Measurements from ENCODE around the gene TRPM2. TPM values are rescaled to one million over a fixed set of nuclear protein-coding genes. Genes with fewer than 3 reads are reported as not detected.

TRPM2 gene
- total RNA-seq, 2 donors from 2014 or later, result 1.6 to 2.7 TPM

DNA sequence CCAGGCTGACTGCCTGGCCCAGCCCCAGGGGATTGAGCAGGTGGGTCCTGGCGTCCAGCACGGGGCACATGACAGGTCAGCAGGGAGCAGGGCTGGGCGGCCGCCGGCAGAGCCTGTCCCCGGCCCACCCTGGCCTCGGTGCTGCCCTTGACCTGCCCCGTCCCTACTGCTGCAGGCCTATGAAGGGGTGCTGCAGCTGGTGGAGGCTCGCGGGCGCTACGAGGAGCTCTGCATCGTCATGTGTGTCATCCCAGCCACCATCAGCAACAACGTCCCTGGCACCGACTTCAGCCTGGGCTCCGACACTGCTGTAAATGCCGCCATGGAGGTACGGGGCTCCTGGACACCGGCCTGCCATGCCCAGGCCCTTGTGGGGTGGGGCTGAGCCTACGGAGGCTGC is 29.8 kb upstream of the TRPM2 start:
- H3K36me3 ChIP-seq, result peaks cover 8 to 14% of the 10 kb centered on the region in 2 donors
- TF ChIP-seq, protein P1, sequence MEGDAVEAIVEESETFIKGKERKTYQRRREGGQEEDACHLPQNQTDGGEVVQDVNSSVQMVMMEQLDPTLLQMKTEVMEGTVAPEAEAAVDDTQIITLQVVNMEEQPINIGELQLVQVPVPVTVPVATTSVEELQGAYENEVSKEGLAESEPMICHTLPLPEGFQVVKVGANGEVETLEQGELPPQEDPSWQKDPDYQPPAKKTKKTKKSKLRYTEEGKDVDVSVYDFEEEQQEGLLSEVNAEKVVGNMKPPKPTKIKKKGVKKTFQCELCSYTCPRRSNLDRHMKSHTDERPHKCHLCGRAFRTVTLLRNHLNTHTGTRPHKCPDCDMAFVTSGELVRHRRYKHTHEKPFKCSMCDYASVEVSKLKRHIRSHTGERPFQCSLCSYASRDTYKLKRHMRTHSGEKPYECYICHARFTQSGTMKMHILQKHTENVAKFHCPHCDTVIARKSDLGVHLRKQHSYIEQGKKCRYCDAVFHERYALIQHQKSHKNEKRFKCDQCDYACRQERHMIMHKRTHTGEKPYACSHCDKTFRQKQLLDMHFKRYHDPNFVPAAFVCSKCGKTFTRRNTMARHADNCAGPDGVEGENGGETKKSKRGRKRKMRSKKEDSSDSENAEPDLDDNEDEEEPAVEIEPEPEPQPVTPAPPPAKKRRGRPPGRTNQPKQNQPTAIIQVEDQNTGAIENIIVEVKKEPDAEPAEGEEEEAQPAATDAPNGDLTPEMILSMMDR (IDR thresholded peaks at IDR 0.05), result no peak
- TF ChIP-seq POLR2AphosphoS5 (IDR thresholded peaks at IDR 0.05) (no peak), POLR2A (IDR thresholded peaks at IDR 0.05) (no peak)
- no peak for DNase-seq (ENCODE audit: low spot score)
- H3K9me3 ChIP-seq, result no peaks in the 10 kb centered on the region
- no peaks in the 10 kb centered on the region for H3K27me3 ChIP-seq (replicated peaks; ENCODE audit: insufficient read depth)
- 88% methylated on average over 20 of the region's 20 CpGs for WGBS
- intact Hi-C loops (cut with DNase I), result no loop called here
- no peaks in the 10 kb centered on the region for H3K4me1 ChIP-seq (replicated peaks)
- no peak overlapping the region for H3K4me3 ChIP-seq
- H3K27ac ChIP-seq, result no peak overlapping the region

GRCh38 chr21:44324106-44324853 is 29.1 kb upstream of the TRPM2 start:
- WGBS, result 94% methylated on average over 37 of the region's 37 CpGs

GRCh38 chr21:44324854-44325107 is 28.6 kb upstream of the TRPM2 start:
- H3K36me3 ChIP-seq, result peaks cover 8% of the 10 kb centered on the region in 2 donors
- H3K9me3 ChIP-seq, result no peaks in the 10 kb centered on the region
- H3K4me1 ChIP-seq (replicated peaks), result no peaks in the 10 kb centered on the region
- TF ChIP-seq, protein P1 (IDR thresholded peaks at IDR 0.05), result no peak
- TF ChIP-seq POLR2AphosphoS5 (IDR thresholded peaks at IDR 0.05), result no peak
- TF ChIP-seq POLR2A (IDR thresholded peaks at IDR 0.05), result no peak
- intact Hi-C loops (cut with DNase I), result no loop called here
- no peak for DNase-seq (ENCODE audit: low spot score)
- no peaks in the 10 kb centered on the region for H3K27me3 ChIP-seq (replicated peaks; ENCODE audit: insufficient read depth)
- no peak overlapping the region for H3K27ac ChIP-seq
- WGBS, result 95% methylated on average over 10 of the region's 11 CpGs
- H3K4me3 ChIP-seq, result no peak overlapping the region

More at GRCh38 chr21:44324106-44324853, 29.1 kb upstream of the TRPM2 start:
- TF ChIP-seq, protein P1 (IDR thresholded peaks at IDR 0.05), result no peak
- TF ChIP-seq POLR2A (IDR thresholded peaks at IDR 0.05) (no peak), POLR2AphosphoS5 (IDR thresholded peaks at IDR 0.05) (no peak)
- peaks cover 8 to 13% of the 10 kb centered on the region in 2 donors for H3K36me3 ChIP-seq
- intact Hi-C loops (cut with DNase I), result no loop called here
- no peaks in the 10 kb centered on the region for H3K9me3 ChIP-seq
- DNase-seq (ENCODE audit: low spot score), result no peak
- no peaks in the 10 kb centered on the region for H3K27me3 ChIP-seq (replicated peaks; ENCODE audit: insufficient read depth)
- no peak overlapping the region for H3K4me3 ChIP-seq
- no peak overlapping the region for H3K27ac ChIP-seq
- H3K4me1 ChIP-seq (replicated peaks), result no peaks in the 10 kb centered on the region

DNA sequence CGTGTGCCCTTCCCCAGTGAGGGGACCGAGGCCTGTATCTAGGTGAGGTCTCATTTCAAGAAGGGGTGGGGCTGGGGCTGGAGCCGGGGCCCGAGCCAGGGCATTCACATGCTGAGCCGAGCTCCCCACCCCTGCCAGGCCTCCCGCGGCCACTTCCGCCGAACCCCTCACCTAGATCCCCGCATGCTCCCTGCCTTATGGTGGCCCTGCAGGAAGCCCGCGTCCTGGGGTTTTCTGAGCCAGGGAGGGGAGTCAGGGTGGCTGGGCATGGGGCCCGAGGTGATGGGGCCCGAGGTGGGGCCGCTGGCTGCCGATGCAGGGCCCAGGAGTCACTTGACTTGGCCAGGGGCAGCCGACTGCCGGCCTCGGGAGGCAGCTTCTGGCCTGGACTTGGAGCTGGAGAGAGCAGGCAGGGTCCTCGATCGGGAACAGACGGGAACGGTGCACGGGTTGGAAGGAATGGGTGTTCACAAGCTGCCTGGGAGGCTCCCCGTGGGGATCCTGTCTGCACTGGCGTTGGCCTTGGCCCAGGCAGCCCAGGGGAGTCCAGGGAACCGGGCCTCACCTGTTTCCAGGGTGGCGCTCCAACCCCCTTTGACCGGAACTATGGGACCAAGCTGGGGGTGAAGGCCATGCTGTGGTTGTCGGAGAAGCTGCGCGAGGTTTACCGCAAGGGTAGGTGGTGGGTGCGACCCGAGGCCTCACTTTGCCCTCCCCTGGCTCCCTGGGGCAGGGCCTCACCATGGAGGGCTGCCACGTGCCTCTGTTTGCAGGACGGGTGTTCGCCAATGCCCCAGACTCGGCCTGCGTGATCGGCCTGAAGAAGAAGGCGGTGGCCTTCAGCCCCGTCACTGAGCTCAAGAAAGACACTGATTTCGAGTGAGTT is 27.8 kb upstream of the TRPM2 start:
- WGBS, result 83% methylated on average over 41 of the region's 44 CpGs
- intact Hi-C loops (cut with DNase I), result no loop called here

More for the DNA sequence above, 27.8 kb upstream of the TRPM2 start:
- H3K4me1 ChIP-seq (replicated peaks), result no peaks in the 10 kb centered on the region
- no peaks in the 10 kb centered on the region for H3K9me3 ChIP-seq
- DNase-seq (ENCODE audit: low spot score), result no peak
- H3K4me3 ChIP-seq, result no peak overlapping the region
- H3K27me3 ChIP-seq (replicated peaks; ENCODE audit: insufficient read depth), result no peaks in the 10 kb centered on the region
- no peak overlapping the region for H3K27ac ChIP-seq
- TF ChIP-seq, protein P1 (IDR thresholded peaks at IDR 0.05), result no peak
- TF ChIP-seq POLR2AphosphoS5 (IDR thresholded peaks at IDR 0.05) (no peak), POLR2A (IDR thresholded peaks at IDR 0.05) (no peak)
- H3K36me3 ChIP-seq, result peaks cover 3 to 5% of the 10 kb centered on the region in 2 donors

Data from prostate gland (tissue), 2 donors.